MCF 10A (cell line): ENCODE results near the gene CFAP61. TPM values are rescaled to one million over a fixed set of nuclear protein-coding genes. Genes with fewer than 3 reads are reported as not detected.

Experiments used
- BruUV-seq: library from RNA; stranded (reverse); fragments of 400-500 nt; replicated peaks from 2 replicates; lab custom pipeline; 2021; lab: Mats Ljungman, UMichigan
- CTCF ChIA-PET: fragments of 300-600 bp; sonication (Branson Sonifier 250); formaldehyde crosslinking; extraction: SDS; loops from one replicate; lab custom pipeline; 2021; ENCODE audit warnings: antibody characterized with exemption, inconsistent platforms; lab: Yijun Ruan, JAX
- POLR2A ChIA-PET: fragments of 300-600, 350-650 bp; sonication (Branson Sonifier 250); formaldehyde crosslinking; extraction: SDS; loops from one replicate; lab custom pipeline; 2020; ENCODE audit warnings: antibody characterized with exemption, inconsistent platforms; lab: Yijun Ruan, JAX
- DNase-seq: peaks from one replicate; pipeline ENCODE4 v3.0.0-alpha.2; 2018; ENCODE audit not compliant: unreplicated experiment
- H3K27ac Mint-ChIP-seq: one replicate; pipeline ENCODE4 v1.8.0; 2022; ENCODE audit warnings: mild to moderate bottlenecking, low read depth, mixed read lengths; ENCODE audit not compliant: unreplicated experiment
- H3K27me3 Mint-ChIP-seq: one replicate; pipeline ENCODE4 v1.8.0; 2022; ENCODE audit warnings: mixed read lengths; ENCODE audit not compliant: insufficient read depth, unreplicated experiment
- H3K36me3 Mint-ChIP-seq: one replicate; pipeline ENCODE4 v1.8.0; 2022; ENCODE audit warnings: mild to moderate bottlenecking, moderate library complexity, mixed read lengths; ENCODE audit not compliant: insufficient read depth, unreplicated experiment
- H3K4me1 Mint-ChIP-seq: one replicate; pipeline ENCODE4 v1.8.0; 2022; ENCODE audit warnings: mixed read lengths; ENCODE audit not compliant: insufficient read depth, unreplicated experiment
- H3K4me3 Mint-ChIP-seq: one replicate; pipeline ENCODE4 v1.8.0; 2022; ENCODE audit warnings: mild to moderate bottlenecking, moderate library complexity, mixed read lengths; ENCODE audit not compliant: unreplicated experiment
- H3K9me3 Mint-ChIP-seq: one replicate; pipeline ENCODE4 v1.8.0; 2022; ENCODE audit warnings: mixed read lengths; ENCODE audit not compliant: unreplicated experiment
- CTCF ChIP-seq: fragments of 200-600 bp; IDR thresholded peaks from one replicate; pipeline ENCODE4 v1.8.0; 2022; ENCODE audit warnings: antibody characterized with exemption, mild to moderate bottlenecking; ENCODE audit not compliant: unreplicated experiment
- intact Hi-C: fragments of 100-400 bp; cut with micrococcal nuclease; formaldehyde crosslinking; loops from 2 replicates; pipeline ENCODE4 v1.14.1; 2022
- total RNA-seq: library from RNA; stranded (reverse); gene quantifications from 2 replicates; pipeline ENCODE4 v1.2.3, GENCODE V29; 2022

Gene CFAP61
- total RNA-seq, 1 experiment from 2014 or later = 1.5 TPM

- Mint-ChIP-seq H3K4me1 (peaks cover 5% of the 10 kb centered on the region), H3K9me3 (no peaks in the 10 kb centered on the region), H3K4me3 (no peak overlapping the region), H3K36me3 (peaks cover 93% of the 10 kb centered on the region), H3K27ac (peak overlapping the region; percentile 9), H3K27me3 (no peaks in the 10 kb centered on the region)
- ChIA-PET CTCF (interaction anchor here (0.6 to 3.9 kb wide), 4 partner anchors 13 to 546 kb away, joined by 3 to 19 read pairs (median 4); partner anchors contain the start of genes CFAP61 and CRNKL1), POLR2A (interaction anchor here (1.4 to 5.7 kb wide), 3 partner anchors 13 to 62 kb away, joined by 3 to 27 read pairs (median 9); partner anchors contain the start of genes CFAP61, CRNKL1 and NAA20)
- no peak for TF ChIP-seq CTCF
- DNase-seq = no peak
- no TSS peak for BruUV-seq
- intact Hi-C loops = no loop called here
Observed at GRCh38 chr20:20038586-20038985, 13.7 kb upstream of the CFAP61 start.

GRCh38 chr20:20039752-20040387 is 12.5 kb upstream of the CFAP61 start:
- no peaks in the 10 kb centered on the region for H3K9me3 Mint-ChIP-seq
- ChIA-PET POLR2A (interaction anchor here (1.0 to 5.7 kb wide), 3 partner anchors 12 to 22 kb away, joined by 3 to 27 read pairs (median 3); partner anchors contain the start of genes CFAP61, CRNKL1 and NAA20), CTCF (interaction anchor here (3.9 kb wide), 1 partner anchor 12 kb away, joined by 19 read pairs; the partner anchor contains the start of genes CFAP61 and CRNKL1)
- no peak for DNase-seq
- H3K27ac Mint-ChIP-seq = no peak overlapping the region
- TF ChIP-seq CTCF = no peak
- no peak overlapping the region for H3K4me3 Mint-ChIP-seq
- H3K36me3 Mint-ChIP-seq = peaks cover 93% of the 10 kb centered on the region
- intact Hi-C loops = no loop called here
- no peaks in the 10 kb centered on the region for H3K27me3 Mint-ChIP-seq
- H3K4me1 Mint-ChIP-seq = peaks cover 5% of the 10 kb centered on the region
- BruUV-seq = no TSS peak

GRCh38 chr20:20051767-20052073 is 612 bp upstream of the CFAP61 start:
- intact Hi-C loops = no loop called here
- Mint-ChIP-seq H3K27me3 (no peaks in the 10 kb centered on the region), H3K9me3 (no peaks in the 10 kb centered on the region), H3K4me3 (peak overlapping the region; percentile 97), H3K27ac (peak overlapping the region; percentile 96), H3K4me1 (peaks cover 10% of the 10 kb centered on the region), H3K36me3 (peaks cover 46% of the 10 kb centered on the region)
- TSS peak; percentile 44 for BruUV-seq
- ChIA-PET POLR2A (interaction anchor here (0.6 to 3.8 kb wide), 28 partner anchors 9 to 1585 kb away, joined by 3 to 67 read pairs (median 6); partner anchors contain the start of genes DZANK1, NAA20, POLR3F and SEC23B), CTCF (interaction anchor here (0.5 to 3.4 kb wide), 15 partner anchors 12 to 1463 kb away, joined by 3 to 26 read pairs (median 4); partner anchors contain the start of gene NAA20)
- no peak for TF ChIP-seq CTCF
- DNase-seq = no peak

GRCh38 chr20:20060234-20060998 is 8.1 kb downstream of the CFAP61 start:
- Mint-ChIP-seq H3K4me1 (no peaks in the 10 kb centered on the region), H3K27ac (no peak overlapping the region), H3K27me3 (peaks cover 19% of the 10 kb centered on the region), H3K4me3 (no peak overlapping the region), H3K36me3 (peaks cover 4% of the 10 kb centered on the region), H3K9me3 (no peaks in the 10 kb centered on the region)
- ChIA-PET CTCF (interaction anchor here (0.5 to 0.6 kb wide), 4 partner anchors 232 to 488 kb away, joined by 3 read pairs; no protein-coding TSS in a partner anchor), POLR2A (interaction anchor here (0.6 kb wide), 1 partner anchor 9 kb away, joined by 4 read pairs; no protein-coding TSS in a partner anchor)
- no peak for TF ChIP-seq CTCF
- intact Hi-C loops = no loop called here
- no peak for DNase-seq
- BruUV-seq = no TSS peak
